Bone marrow (tissue), 2 donors: Measurements from ENCODE around the gene GCLC.
"Not testable (repeated sequence)": the region's sequence is repeated elsewhere in the genome, so short reads cannot be mapped to it uniquely, and the experiment has no call there.

ENCODE experiments used
- DNase-seq, 2 donors: peaks; one replicate each; lab custom pipeline; 2025; lab: John Stamatoyannopoulos, UW

Gene GCLC

GRCh38 chr6:53492860-53493634 is 51.9 kb downstream of the GCLC start:
- peak in 1 of 2 donors; percentile 43 for DNase-seq

DNA sequence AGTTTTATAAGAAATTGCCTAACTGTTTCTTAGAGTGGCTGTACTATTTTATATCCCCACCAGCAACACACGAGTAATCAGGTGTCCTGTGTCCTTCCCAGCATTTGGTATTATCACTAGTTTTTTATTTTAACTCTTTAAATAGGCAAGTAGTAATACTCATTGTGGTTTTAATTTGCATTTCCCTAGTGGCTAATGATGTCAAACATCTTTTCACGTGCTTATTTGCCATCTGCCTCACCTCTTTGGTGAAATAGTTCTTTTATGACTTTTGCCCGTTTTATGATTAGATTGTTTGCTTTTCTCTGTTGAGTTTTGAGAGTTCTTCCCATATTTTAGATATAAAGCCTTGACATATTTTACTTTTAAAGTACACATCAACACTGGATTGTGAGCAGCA is 57.8 kb downstream of the GCLC start:
- no peak for DNase-seq

DNA sequence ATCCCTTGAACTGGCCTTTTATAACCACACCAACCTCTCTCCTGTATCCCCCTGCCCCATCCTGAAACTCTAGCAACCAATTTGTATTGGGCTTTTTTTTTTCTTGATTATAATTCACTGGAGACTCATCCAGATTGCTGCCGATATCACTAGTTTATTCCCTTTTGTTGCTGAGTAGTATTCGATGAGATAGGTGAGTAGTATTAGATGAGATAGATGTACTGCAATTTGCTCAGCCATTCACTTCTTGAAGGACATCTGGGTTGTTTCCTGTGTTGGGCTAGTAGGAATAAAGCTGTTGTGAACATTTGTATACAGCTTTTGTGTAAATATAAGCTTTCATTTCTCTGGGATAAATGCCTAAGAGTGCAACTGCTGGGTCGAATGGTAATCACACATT is 58.2 kb downstream of the GCLC start:
- no peak for DNase-seq

- peak in 1 of 2 donors; percentile 56 for DNase-seq
Measured at GRCh38 chr6:53484476-53485280, 60.2 kb downstream of the GCLC start.

- DNase-seq, result peak in 1 of 2 donors; percentile 36
Measured at GRCh38 chr6:53483423-53484353, 61.2 kb downstream of the GCLC start.

DNA sequence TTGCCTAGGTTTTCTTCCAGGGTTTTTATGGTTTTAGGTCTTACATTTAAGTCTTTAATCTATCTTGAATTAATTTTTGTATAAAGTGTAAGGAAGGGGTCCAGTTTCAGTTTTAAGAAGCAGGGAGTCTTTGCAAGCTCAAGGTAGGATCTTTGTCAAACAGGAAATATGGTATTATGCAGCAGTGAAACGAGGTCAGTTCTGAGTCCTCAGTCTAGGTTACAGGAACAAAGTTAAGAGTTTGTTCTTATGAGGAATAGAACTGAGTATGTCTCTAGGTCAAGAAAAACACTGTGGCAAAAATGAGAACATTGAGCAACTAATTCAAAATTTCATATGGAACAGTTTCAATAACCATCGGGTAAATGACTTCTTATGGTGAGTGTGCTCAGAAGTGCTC is 63.6 kb downstream of the GCLC start:
- DNase-seq, result no peak

DNA sequence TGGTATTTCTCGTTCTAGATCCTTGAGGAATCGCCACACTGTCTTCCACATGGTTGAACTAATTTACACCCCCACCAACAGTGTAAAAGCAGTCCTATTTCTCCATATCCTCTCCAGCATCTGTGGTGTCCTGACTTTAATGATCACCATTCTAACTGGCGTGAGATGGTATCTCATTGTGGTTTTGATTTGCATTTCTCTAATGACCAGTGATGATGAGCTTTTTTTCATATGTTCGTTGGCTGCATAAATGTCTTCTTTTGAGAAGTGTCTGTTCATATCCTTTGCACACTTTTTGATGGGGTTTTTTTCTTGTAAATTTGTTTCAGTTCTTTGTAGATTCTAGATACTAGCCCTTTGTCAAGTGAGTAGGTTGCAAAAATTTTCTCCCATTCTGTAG is 64.1 kb downstream of the GCLC start:
- not testable (repeated sequence) for DNase-seq

DNA sequence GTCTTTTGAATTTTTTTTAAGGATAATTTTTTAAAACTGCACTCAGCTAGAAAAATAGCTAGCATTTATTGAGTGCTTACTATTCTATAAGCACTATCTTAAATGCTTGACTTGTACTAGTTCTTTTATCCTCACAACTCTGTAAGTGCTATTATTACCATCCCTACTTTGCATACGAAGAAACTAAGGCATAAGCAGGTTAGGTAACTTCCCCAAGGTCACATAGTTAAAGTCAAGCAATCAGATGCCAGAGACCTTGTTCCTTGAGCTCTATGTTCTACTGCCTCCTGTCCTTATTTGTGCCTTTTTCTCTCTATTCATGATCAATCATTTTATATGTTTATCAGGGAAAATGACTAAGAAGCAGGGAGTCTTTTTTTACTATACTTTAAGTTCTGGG is 65.0 kb downstream of the GCLC start:
- DNase-seq, result no peak

- DNase-seq, result no peak
Measured at GRCh38 chr6:53476964-53477363, 67.9 kb downstream of the GCLC start.

GRCh38 chr6:53474010-53474409 is 70.9 kb downstream of the GCLC start:
- DNase-seq, result no peak

- DNase-seq, result no peak
Measured at GRCh38 chr6:53469163-53469562, 75.7 kb downstream of the GCLC start.

GRCh38 chr6:53466257-53466656 is 78.6 kb downstream of the GCLC start:
- DNase-seq, result no peak

DNA sequence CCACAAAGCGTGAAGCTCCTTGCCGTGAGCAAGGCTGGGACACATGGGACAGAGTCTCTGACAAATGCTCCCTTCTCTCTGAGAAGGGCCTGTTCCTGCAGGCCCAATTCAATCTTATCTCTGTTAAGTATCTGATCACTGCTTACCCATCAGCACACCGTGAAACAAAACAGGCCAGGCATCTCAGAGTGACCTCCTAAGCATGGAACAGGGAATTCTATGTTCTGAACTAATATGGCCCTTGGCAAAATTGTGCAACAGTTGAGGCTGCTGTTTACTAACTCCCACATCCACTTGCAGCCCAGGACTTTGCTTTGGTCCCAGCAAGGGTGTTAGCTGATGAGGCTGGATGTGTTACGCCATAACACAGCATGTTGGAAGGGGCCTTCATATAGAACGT is 79.2 kb downstream of the GCLC start:
- DNase-seq, result no peak

DNA sequence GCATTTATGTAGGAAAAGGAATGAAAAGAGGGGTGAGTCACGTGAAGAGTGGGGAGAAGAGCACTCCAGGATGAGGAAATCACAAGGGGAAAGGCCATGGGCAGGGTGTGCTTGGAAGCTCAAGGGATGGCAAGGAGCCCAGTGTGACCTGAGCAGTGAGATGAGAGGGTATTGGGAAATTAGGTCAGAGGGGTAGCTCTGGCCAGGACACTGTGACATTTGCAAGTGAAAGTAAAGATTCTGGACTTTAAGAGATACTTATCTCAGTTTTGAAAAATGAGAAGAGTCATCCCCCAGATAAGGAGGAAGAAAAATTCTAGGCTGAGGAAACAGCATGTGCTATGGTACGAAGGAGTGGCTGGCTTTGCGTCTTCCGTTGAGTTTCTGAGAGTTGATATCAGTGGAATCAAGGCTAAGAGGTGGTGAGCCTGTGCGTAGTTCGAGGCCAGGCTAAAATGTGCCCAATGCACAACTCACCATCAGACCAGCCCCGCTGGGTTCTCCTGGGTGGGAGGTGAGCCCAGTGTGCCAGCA is 79.9 kb downstream of the GCLC start:
- DNase-seq, result peak in 1 of 2 donors; percentile 3

GRCh38 chr6:53464483-53464882 is 80.4 kb downstream of the GCLC start:
- no peak for DNase-seq

DNA sequence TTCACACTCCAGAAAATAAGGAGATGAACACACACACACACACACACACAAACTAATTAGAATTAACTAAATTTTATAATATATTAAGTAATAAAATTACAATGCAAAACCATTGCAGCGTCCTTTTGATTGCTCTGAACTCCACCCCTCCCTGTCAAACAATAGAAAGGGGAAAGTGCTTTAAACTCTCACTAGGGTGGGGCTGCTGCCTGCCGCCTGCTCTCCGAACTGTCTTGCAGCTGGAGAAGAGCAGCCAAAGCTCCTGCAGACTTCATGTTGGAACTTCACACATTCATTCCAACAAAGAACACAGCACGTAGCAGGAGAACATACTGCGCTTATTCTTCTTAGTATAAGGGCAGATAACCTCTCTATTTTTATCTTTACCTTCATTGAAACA is 83.2 kb downstream of the GCLC start:
- no peak for DNase-seq

- DNase-seq, result no peak
Measured at GRCh38 chr6:53461041-53461656, 83.8 kb downstream of the GCLC start.

DNA sequence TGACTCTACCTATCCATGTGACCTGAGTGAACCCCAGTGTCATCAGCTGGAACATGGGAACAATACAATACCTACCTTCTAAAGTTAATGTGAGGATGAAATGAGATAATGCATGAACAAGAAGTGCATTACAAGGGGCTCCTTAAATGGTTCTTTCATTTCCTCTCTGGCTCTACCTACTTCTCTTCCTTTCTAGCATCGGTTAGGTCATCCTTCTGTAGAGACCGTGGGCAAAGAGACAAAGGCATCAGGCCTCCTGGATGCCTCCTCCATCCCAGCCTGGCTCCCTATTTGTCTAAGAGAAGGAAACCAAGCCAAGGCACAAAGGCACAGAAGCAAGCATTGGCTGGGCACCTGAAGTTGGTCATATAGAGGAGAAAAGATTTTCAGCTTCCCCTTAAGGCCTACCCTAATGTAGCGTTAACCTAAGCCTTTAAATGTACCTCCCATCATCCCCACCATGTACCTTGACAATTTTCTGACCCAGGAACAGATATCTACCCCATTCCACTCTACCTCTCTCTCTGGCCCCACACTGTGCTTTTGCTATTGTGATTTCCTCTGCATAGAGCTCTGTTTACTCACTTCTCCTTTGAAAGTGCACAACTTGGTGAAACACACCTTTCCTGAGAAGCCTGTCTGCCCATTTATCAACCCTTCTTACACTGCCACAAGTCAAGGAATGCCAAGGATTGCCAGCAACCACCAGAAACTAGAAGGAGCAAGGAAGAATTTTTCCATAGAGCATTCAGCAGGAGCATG is 86.6 kb downstream of the GCLC start:
- DNase-seq, result no peak

DNA sequence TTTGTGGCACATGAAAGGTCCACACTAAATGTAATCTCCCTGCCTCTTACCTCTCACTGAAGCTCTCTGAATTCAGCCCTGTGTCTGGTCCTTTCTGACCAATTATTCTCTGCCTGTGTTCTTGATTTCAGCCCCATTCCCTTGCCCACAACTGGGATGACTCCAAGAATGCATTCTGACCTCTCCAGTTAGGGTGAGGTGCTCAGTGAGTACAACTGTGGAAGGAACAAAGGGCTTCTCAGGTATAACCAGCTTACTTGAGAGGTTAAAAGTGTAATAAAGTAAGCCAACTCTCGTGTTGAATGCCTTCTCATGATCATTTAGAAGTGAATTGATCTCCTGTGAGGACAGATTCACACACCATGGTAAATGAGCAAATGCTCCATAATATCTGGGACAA is 88.1 kb downstream of the GCLC start:
- DNase-seq, result no peak

DNA sequence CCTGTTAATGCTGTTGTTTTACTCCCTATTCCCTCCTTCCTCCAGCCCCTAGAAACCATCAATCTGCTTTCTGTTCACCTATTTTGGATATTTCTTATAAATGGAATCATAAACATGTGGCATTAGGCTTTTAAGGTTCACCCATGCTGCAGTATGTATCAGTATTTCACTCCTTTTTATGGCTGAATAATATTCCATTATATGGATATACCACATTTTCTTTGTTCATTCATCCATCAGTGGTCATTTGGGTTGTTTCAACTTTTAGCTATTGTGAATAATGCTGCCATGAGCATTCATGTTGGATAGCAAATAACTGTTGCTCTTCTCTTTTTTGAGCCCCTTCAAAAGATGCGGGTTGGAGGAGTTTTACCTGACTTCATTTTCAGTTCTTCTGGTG is 89.2 kb downstream of the GCLC start:
- no peak for DNase-seq

GRCh38 chr6:53451165-53451564 is 93.7 kb downstream of the GCLC start:
- DNase-seq, result no peak
